Fibroblast of the aortic adventitia (primary cell): ENCODE data around the gene PLPPR4. TPM values are rescaled to one million over a fixed set of nuclear protein-coding genes. Genes with fewer than 3 reads are reported as not detected.

Experiments
- DNase-seq: peaks from one replicate; pipeline ENCODE4 v3.0.0-alpha.2; 2010; ENCODE audit warnings: low read depth
- H3K4me3 ChIP-seq: 2 replicates; pipeline ENCODE4 v1.5.1; 2011; ENCODE audit warnings: low read depth, mild to moderate bottlenecking, control low read depth, low read length, moderate library complexity
- CTCF ChIP-seq: IDR thresholded peaks from 2 replicates; pipeline ENCODE4 v1.5.1; 2011; ENCODE audit warnings: mild to moderate bottlenecking, low read length, control low read depth, inconsistent platforms; ENCODE audit not compliant: insufficient read depth
- total RNA-seq: library from RNA; depleted of rRNA; stranded (reverse); fragments of >200 nt; gene quantifications from 2 replicates; pipeline ENCODE4 v1.2.3, GENCODE V29; 2012; ENCODE audit warnings: low replicate concordance

The PLPPR4 gene
- total RNA-seq, 1 donor = 2.8 TPM

- no peak for DNase-seq
- H3K4me3 ChIP-seq = no peak overlapping the region
- no peak for TF ChIP-seq CTCF
Measured at GRCh38 chr1:99331083-99331482, 66.8 kb downstream of the PLPPR4 start.

DNA sequence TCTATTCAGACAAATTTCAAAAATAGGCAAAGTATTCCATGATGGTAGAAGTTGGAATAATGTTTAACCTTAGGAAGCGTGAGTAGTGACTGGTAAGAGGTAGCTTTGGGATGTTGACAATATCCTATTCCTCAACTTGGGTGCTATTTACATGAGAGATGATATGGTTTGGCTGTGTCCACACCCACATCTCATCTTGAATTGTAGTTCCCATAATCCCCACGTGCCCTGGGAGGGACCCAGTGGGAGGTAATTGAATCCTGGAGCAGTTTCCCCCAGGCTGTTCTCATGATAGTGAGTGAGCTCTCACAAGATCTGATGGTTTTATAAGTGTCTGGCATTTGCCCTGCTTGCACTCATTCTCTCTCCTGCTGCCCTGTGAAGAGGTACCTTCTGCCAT is 67.3 kb downstream of the PLPPR4 start:
- no peak for DNase-seq
- no peak for TF ChIP-seq CTCF
- H3K4me3 ChIP-seq = no peak overlapping the region

DNA sequence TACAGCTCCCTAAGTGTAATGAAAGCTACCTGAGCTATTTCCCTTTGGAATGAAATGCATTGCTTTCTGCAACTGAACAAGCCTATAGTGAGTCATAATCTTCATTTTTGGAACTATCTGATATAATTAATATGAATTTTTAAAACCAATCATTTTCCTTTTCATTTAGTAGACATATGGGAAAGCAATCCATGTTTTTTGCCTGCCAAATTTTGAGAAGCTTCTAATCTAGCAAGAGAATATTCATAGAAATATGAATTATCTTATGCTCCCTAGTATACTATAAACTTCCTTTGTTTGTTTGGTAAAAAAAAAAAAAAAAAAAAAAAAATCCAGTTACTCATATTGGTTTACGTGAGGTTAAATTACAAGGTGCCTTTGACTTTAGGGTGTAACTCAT is 68.3 kb downstream of the PLPPR4 start:
- no peak for DNase-seq
- no peak overlapping the region for H3K4me3 ChIP-seq
- no peak for TF ChIP-seq CTCF

DNA sequence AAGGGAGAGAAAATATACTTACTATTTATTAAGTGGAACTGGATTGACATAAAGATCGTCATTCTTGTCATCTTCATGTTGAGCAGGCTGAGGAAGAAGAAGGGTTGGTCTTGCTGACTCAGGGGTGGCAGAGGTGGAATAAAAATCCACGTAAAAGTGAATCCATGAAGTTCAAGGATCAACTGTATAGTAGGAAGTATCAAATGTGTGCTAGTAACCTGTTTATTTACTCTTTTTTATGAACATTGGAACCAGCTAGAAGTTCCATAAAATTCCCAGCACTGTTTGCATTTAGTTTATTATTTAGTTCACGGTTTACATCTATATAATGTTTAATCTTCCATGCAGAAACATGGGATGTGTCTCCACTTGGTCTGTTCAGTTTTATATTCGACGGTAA is 70.7 kb downstream of the PLPPR4 start:
- no peak overlapping the region for H3K4me3 ChIP-seq
- no peak for TF ChIP-seq CTCF

DNA sequence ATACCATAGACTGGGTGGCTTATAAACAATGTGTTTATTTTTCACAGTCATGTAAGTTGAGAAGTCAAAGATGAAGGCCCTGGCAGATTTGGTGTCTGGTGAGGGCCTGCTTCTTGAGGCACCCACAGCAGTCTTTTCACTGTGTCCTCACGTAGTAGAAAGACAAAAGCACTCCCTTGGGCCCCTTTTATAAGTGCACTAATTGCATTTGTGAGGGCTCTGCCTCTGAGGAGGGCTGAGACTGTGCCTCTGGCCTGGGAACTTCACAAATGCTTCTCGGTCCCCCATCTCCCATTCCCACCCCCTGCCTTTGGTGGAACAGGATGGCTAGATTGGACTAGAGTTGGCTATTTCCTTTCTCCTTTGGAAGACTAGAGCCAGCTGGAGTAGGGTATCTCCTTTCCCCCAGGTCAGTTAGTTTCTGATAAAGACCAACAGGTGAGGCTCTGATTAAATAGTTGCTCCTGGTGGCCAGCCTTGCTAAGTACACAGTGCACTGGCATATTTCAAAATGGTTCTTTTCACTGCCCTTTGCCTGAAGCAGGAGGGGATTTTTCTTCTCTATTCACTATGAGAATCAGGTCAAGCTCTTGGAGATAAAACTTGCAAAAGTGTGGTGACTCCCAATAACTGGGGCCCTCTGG is 82.9 kb downstream of the PLPPR4 start:
- no peak for DNase-seq
- no peak for TF ChIP-seq CTCF
- no peak overlapping the region for H3K4me3 ChIP-seq

More for the DNA sequence above, 70.7 kb downstream of the PLPPR4 start:
- no peak for DNase-seq

- no peak overlapping the region for H3K4me3 ChIP-seq
- DNase-seq = no peak
- no peak for TF ChIP-seq CTCF
Measured at GRCh38 chr1:99348397-99349132, 84.3 kb downstream of the PLPPR4 start.
